GM23338 (cell line): ENCODE measurements around the gene SPTBN4.

Experiments used
- EZH2 ChIP-seq: fragments of 200-600 bp; sonication (generic); IDR thresholded peaks from one replicate; pipeline ENCODE4 v1.8.0; 2017; ENCODE audit warnings: antibody characterized with exemption, mild to moderate bottlenecking, low read depth; ENCODE audit not compliant: unreplicated experiment
- EZH2phosphoT487 ChIP-seq: fragments of 200-600 bp; sonication (generic); IDR thresholded peaks from one replicate; pipeline ENCODE4 v1.8.1; 2018; ENCODE audit warnings: antibody characterized with exemption; ENCODE audit not compliant: unreplicated experiment
- NANOG ChIP-seq: IDR thresholded peaks from 2 replicates; pipeline ENCODE4 v1.6.1; 2016; ENCODE audit warnings: antibody characterized with exemption, borderline replicate concordance
- POLR2AphosphoS5 ChIP-seq: IDR thresholded peaks from 2 replicates; pipeline ENCODE4 v1.6.1; 2016; ENCODE audit warnings: antibody characterized with exemption, low read depth
- REST ChIP-seq: IDR thresholded peaks from one replicate; pipeline ENCODE4 v1.6.1; 2018; ENCODE audit warnings: antibody characterized with exemption; ENCODE audit not compliant: unreplicated experiment
- ZNF331 ChIP-seq: fragments of 250-450 bp; sonication (Bioruptor Pico); IDR thresholded peaks from 2 replicates; pipeline ENCODE4 v1.5.0; 2020; ENCODE audit warnings: low read depth, mild to moderate bottlenecking, moderate library complexity
- TF ChIP-seq, protein P1 (sequence below), 2 experiments: fragments of 200-600 bp in 1 of 2; sonication (generic) in 1 of 2; conservative IDR thresholded peaks; 2 replicates each; pipeline versions ENCODE4 v1.5.1 to v1.6.1; 2016 to 2017; ENCODE audit warnings: antibody characterized with exemption in 2 of 2, low read depth in 2 of 2, mild to moderate bottlenecking in 2 of 2, moderate library complexity in 1 of 2

- TF ChIP-seq NANOG (no peak), POLR2AphosphoS5 (no peak), EZH2 (no peak), EZH2phosphoT487 (no peak), REST (no peak), ZNF331 (no peak)
- TF ChIP-seq, protein P1, sequence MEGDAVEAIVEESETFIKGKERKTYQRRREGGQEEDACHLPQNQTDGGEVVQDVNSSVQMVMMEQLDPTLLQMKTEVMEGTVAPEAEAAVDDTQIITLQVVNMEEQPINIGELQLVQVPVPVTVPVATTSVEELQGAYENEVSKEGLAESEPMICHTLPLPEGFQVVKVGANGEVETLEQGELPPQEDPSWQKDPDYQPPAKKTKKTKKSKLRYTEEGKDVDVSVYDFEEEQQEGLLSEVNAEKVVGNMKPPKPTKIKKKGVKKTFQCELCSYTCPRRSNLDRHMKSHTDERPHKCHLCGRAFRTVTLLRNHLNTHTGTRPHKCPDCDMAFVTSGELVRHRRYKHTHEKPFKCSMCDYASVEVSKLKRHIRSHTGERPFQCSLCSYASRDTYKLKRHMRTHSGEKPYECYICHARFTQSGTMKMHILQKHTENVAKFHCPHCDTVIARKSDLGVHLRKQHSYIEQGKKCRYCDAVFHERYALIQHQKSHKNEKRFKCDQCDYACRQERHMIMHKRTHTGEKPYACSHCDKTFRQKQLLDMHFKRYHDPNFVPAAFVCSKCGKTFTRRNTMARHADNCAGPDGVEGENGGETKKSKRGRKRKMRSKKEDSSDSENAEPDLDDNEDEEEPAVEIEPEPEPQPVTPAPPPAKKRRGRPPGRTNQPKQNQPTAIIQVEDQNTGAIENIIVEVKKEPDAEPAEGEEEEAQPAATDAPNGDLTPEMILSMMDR (conservative IDR thresholded peaks at IDR 0.05; ENCODE audit: low read depth in 2 of 2), result no peak
Measured at GRCh38 chr19:40581531-40581930, 114.7 kb downstream of the SPTBN4 start.
